B cell (primary cell): ENCODE data around the gene SIAH3.

Experiments
- CTCF ChIP-seq: fragments of 200-600 bp; IDR thresholded peaks from one replicate; pipeline ENCODE4 v1.8.0; 2022; ENCODE audit warnings: antibody characterized with exemption, mild to moderate bottlenecking
- EZH2 ChIP-seq: IDR thresholded peaks from 2 replicates; pipeline ENCODE4 v1.6.1; 2012; ENCODE audit warnings: borderline replicate concordance, low read depth, mild to moderate bottlenecking, moderate library complexity, low read length; ENCODE audit not compliant: insufficient read depth, poor library complexity, severe bottlenecking

- TF ChIP-seq CTCF: no peak
- no peak for TF ChIP-seq EZH2
Measured at GRCh38 chr13:45807520-45808099, 43.9 kb downstream of the SIAH3 start.
